CD4-positive, alpha-beta T cell treated with Interleukin-4 for 1 hour (primary cell): ENCODE measurements around the gene CFL1.
A peak's percentile ranks its signal among the peaks of the same experiment; 100 is the strongest.

Experiments used
- DNase-seq, 2 donors: peaks; one replicate each; pipeline ENCODE4 v3.0.0-alpha.2; 2020 to 2022

CFL1 gene

GRCh38 chr11:65829459-65829858, 28.5 kb downstream of the CFL1 start:
- no peak for DNase-seq

GRCh38 chr11:65826984-65827735, 30.8 kb downstream of the CFL1 start:
- DNase-seq: no peak

- DNase-seq: no peak
Observed at GRCh38 chr11:65822776-65823528, 35.0 kb downstream of the CFL1 start.

GRCh38 chr11:65821107-65821506, 36.9 kb downstream of the CFL1 start:
- no peak for DNase-seq

DNA sequence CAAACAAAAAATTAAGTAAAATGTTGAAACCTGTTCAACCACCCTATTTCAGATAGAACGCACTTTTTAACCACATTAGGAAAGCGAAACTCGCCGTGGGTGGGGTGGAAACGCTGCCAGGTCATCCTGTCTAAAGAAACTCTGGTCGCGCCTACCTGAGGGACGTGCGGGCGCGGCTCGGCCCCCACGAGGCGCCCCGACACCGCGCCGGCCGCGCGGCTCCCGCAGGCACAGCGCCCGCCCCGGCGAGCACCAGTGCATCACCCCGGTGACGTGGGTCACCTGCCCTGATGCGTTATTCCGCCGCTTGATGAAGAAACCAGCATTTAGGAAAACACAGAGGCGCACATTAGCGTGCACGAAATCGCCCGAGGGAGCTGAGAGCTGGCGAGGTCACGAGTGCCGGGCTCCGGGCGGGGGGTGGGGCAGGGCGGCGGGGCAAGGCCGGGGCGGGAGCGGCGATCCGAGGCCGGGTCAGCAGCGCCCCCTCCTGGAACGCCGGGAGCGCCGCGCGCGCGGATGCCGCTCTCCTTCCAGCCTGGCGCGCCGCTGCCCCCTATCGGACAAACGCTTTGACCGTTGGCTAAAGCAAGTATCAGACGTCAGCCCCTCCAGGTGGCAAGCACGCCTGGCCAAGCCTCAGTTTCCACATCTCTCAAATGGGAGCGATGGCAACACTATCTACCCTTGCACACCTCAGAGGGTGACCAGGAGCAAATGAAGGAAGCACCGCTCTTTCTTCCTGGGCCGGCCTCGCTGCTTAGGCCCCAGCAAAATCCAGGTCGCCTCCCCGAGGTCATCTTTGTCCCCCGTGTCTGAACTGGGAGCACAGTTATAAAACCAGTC, 39.9 kb downstream of the CFL1 start:
- DNase-seq: peak; percentile 91 to 92

DNA sequence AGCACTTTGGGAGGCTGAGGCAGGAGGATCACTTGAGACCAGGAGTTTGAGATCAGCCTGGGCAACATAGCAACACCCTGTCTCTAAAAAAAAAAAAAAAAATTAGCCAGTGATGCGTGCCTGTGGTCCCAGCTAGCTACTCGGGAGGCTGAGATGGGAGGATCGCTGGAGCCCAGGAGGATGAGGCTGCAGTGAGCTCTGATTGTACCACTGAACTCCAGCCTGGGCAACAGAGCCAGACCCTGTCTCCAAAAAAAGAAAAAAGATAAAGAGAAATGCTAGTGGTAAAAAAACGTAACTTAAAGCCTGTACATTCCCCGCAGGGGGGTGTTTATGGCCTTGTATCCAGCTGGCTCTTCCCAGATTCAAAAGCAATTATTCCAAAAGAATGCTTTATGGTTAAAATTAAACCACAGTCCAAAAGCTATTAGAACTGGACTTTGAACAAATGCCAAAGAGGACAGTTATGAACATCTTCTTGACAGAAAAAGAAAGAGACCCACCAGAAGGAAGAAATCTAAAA, 40.6 kb downstream of the CFL1 start:
- no peak for DNase-seq

GRCh38 chr11:65816696-65817095, 41.3 kb downstream of the CFL1 start:
- no peak for DNase-seq

- DNase-seq: no peak
Observed at GRCh38 chr11:65814986-65815565, 42.9 kb downstream of the CFL1 start.

GRCh38 chr11:65814131-65814985, 43.6 kb downstream of the CFL1 start:
- peak in 1 of 2 donors; percentile 31 for DNase-seq

GRCh38 chr11:65811764-65812475, 46.1 kb downstream of the CFL1 start:
- DNase-seq: no peak

DNA sequence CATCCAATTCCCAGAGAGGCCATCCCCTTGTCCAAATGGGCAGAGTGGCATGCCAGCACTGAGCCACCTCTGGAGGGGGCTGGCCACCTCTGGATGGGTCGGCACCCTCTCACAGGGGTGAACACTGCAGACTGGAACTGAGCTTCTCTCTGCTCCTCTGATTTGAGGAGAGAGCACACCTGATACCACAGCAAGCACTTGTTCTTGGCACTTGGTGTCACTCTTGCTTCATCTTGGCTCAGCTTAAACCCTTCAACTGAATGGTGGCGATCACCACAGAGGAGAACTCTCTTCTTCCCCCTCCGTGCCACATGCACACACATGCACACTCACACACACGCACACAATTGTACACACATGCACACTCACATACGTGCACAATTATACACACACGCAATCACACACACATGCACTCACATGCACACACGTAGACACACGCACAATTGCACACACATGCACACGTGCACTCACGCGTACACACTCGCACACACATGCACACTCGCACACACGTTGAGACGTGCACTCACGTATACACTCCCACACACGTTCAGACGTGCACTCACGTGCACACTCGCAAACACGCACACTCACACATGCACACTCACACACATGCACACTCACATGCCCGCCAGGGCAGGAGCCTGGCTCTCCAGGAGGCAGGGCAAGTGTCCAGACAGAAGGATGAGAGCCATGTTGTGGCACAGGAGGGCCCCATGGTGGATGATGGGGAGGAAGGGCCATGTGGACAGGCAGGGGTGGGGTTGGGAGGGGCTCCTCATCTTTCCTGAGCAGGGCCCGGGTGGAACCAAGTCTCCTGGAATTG, 47.7 kb downstream of the CFL1 start:
- DNase-seq: peak in 1 of 2 donors; percentile 25

- no peak for DNase-seq
Observed at GRCh38 chr11:65809496-65809895, 48.5 kb downstream of the CFL1 start.

- DNase-seq: no peak
Observed at GRCh38 chr11:65808744-65809341, 49.1 kb downstream of the CFL1 start.

GRCh38 chr11:65806979-65807378, 51.0 kb downstream of the CFL1 start:
- DNase-seq: no peak
